NCI-H1417 treated with DMSO at 0.1 percent for 48 hours (cell line): Measurements from ENCODE around the gene ITPR1.

ENCODE experiments used
- DNase-seq: peaks from one replicate; lab custom pipeline; 2025; lab: John Stamatoyannopoulos, UW

ITPR1 gene

GRCh38 chr3:4782095-4782494 is 288.9 kb downstream of the ITPR1 start:
- no peak for DNase-seq

GRCh38 chr3:4785551-4785950 is 292.4 kb downstream of the ITPR1 start:
- DNase-seq, result no peak

- no peak for DNase-seq
Measured at GRCh38 chr3:4786431-4786830, 293.3 kb downstream of the ITPR1 start.

- DNase-seq, result no peak
Measured at GRCh38 chr3:4791358-4791757, 298.2 kb downstream of the ITPR1 start.

GRCh38 chr3:4793311-4793710 is 300.2 kb downstream of the ITPR1 start:
- DNase-seq, result no peak

GRCh38 chr3:4794331-4794730 is 301.2 kb downstream of the ITPR1 start:
- DNase-seq, result no peak

GRCh38 chr3:4794798-4795197 is 301.6 kb downstream of the ITPR1 start:
- no peak for DNase-seq

GRCh38 chr3:4795905-4796304 is 302.8 kb downstream of the ITPR1 start:
- no peak for DNase-seq

GRCh38 chr3:4797201-4797705 is 304.1 kb downstream of the ITPR1 start:
- DNase-seq, result no peak

- no peak for DNase-seq
Measured at GRCh38 chr3:4799266-4800256, 306.4 kb downstream of the ITPR1 start.

GRCh38 chr3:4800595-4800994 is 307.4 kb downstream of the ITPR1 start:
- no peak for DNase-seq

GRCh38 chr3:4801892-4802291 is 308.7 kb downstream of the ITPR1 start:
- no peak for DNase-seq

GRCh38 chr3:4802903-4803302 is 309.8 kb downstream of the ITPR1 start:
- DNase-seq, result no peak

GRCh38 chr3:4804161-4805058 is 311.3 kb downstream of the ITPR1 start:
- no peak for DNase-seq

GRCh38 chr3:4805662-4806061 is 312.5 kb downstream of the ITPR1 start:
- no peak for DNase-seq

GRCh38 chr3:4806535-4807108 is 313.5 kb downstream of the ITPR1 start:
- no peak for DNase-seq

- no peak for DNase-seq
Measured at GRCh38 chr3:4807381-4808280, 314.5 kb downstream of the ITPR1 start.

- DNase-seq, result no peak
Measured at GRCh38 chr3:4808637-4809036, 315.5 kb downstream of the ITPR1 start.

GRCh38 chr3:4809922-4810321 is 316.8 kb downstream of the ITPR1 start:
- no peak for DNase-seq

GRCh38 chr3:4812591-4812990 is 319.4 kb downstream of the ITPR1 start:
- no peak for DNase-seq

GRCh38 chr3:4813909-4814304 is 320.8 kb downstream of the ITPR1 start:
- DNase-seq, result no peak
